HepG2 (cell line): Measurements from ENCODE around the gene PRR19. TPM values are rescaled to one million over a fixed set of nuclear protein-coding genes. Genes with fewer than 3 reads are reported as not detected.

Experiments
- AGO2 ChIP-seq: fragments of 200-400 bp; formaldehyde crosslinking; optimal IDR thresholded peaks from 2 replicates; pipeline ENCODE3; 2017; ENCODE audit warnings: mild to moderate bottlenecking, low read depth, low read length, moderate library complexity
- DNMT3B ChIP-seq: conservative IDR thresholded peaks from 2 replicates; pipeline ENCODE4 v1.6.1; 2016; ENCODE audit warnings: missing biosample characterization, control low read depth
- EZH2 ChIP-seq: conservative IDR thresholded peaks from 2 replicates; pipeline ENCODE4 v1.6.1; 2012; ENCODE audit warnings: mild to moderate bottlenecking, low read depth, low read length, moderate library complexity
- HNF4A ChIP-seq: sonication (generic); formaldehyde crosslinking; IDR thresholded peaks from 2 replicates; pipeline ENCODE4 v1.4.0; 2020; ENCODE audit warnings: missing genetic modification reagents
- KAT2B ChIP-seq: fragments of 150-350 bp; IDR thresholded peaks from 2 replicates; pipeline ENCODE4 v1.6.1; 2014; ENCODE audit warnings: low read depth, low read length, borderline replicate concordance
- MAFK ChIP-seq, 2 experiments: IDR thresholded peaks in 1 of 2; conservative IDR thresholded peaks in 1 of 2; 2 replicates each; pipeline ENCODE4 v1.6.1; 2011; ENCODE audit warnings: improper control_type of control experiment in 2 of 2, low read length in 2 of 2
- NCOR1 ChIP-seq: fragments of 200-600 bp; sonication (generic); IDR thresholded peaks from 2 replicates; pipeline ENCODE4 v1.7.0; 2017; ENCODE audit warnings: antibody characterized with exemption, low read length, borderline replicate concordance
- NFIC ChIP-seq: IDR thresholded peaks from 2 replicates; pipeline ENCODE4 v1.6.1; 2012; ENCODE audit warnings: mild to moderate bottlenecking, low read length, inconsistent platforms
- NR2C2 ChIP-seq: sonication (generic); formaldehyde crosslinking; IDR thresholded peaks from 2 replicates; pipeline ENCODE4 v1.4.0; 2020; ENCODE audit warnings: missing genetic modification reagents, mild to moderate bottlenecking, moderate library complexity, borderline replicate concordance
- NR2F1 ChIP-seq, 2 experiments: fragments of 450-650 bp in 1 of 2; formaldehyde crosslinking in 1 of 2; IDR thresholded peaks; 2 replicates each; pipeline versions ENCODE4 v1.5.0 to v1.6.1; 2016 to 2020; ENCODE audit warnings: mild to moderate bottlenecking in 1 of 2, missing compliant biosample characterization in 1 of 2, missing genetic modification reagents in 1 of 2, moderate library complexity in 1 of 2
- ONECUT2 ChIP-seq: sonication (generic); formaldehyde crosslinking; IDR thresholded peaks from 2 replicates; pipeline ENCODE4 v1.4.0; 2020; ENCODE audit warnings: missing genetic modification reagents
- RBAK ChIP-seq: sonication (generic); formaldehyde crosslinking; IDR thresholded peaks from 2 replicates; pipeline ENCODE4 v1.5.1; 2020; ENCODE audit warnings: mild to moderate bottlenecking, missing genetic modification reagents
- REXO4 ChIP-seq: sonication (generic); formaldehyde crosslinking; IDR thresholded peaks from 2 replicates; pipeline ENCODE4 v1.8.0; 2022; ENCODE audit warnings: missing genetic modification reagents, mild to moderate bottlenecking, borderline replicate concordance
- SP4 ChIP-seq: sonication (generic); formaldehyde crosslinking; IDR thresholded peaks from 2 replicates; pipeline ENCODE4 v1.8.1; 2023; ENCODE audit warnings: mild to moderate bottlenecking, missing genetic modification reagents
- TSC22D2 ChIP-seq: sonication (generic); formaldehyde crosslinking; IDR thresholded peaks from 2 replicates; pipeline ENCODE4 v1.5.1; 2020; ENCODE audit warnings: missing genetic modification reagents, mild to moderate bottlenecking, borderline replicate concordance
- ZC3H4 ChIP-seq: sonication (generic); formaldehyde crosslinking; IDR thresholded peaks from 2 replicates; pipeline ENCODE4 v1.4.0; 2020; ENCODE audit warnings: missing genetic modification reagents, borderline replicate concordance
- ZFP36 ChIP-seq: fragments of 150-350 bp; IDR thresholded peaks from 2 replicates; pipeline ENCODE4 v1.6.1; 2018; ENCODE audit warnings: borderline replicate concordance, low read length, low read depth; ENCODE audit not compliant: partially characterized antibody
- ZKSCAN8 ChIP-seq: IDR thresholded peaks from 2 replicates; pipeline ENCODE4 v1.6.1; 2016; ENCODE audit warnings: borderline replicate concordance, missing genetic modification reagents, missing compliant biosample characterization
- ZNF251 ChIP-seq: sonication (generic); formaldehyde crosslinking; IDR thresholded peaks from 2 replicates; pipeline ENCODE4 v1.9.0; 2021; ENCODE audit warnings: mild to moderate bottlenecking, missing genetic modification reagents
- ZNF33A ChIP-seq: sonication (generic); formaldehyde crosslinking; IDR thresholded peaks from 2 replicates; pipeline ENCODE4 v1.5.1; 2020; ENCODE audit warnings: missing genetic modification reagents, mild to moderate bottlenecking, moderate library complexity, borderline replicate concordance
- ZNF660 ChIP-seq: sonication (generic); formaldehyde crosslinking; IDR thresholded peaks from 2 replicates; pipeline ENCODE4 v1.5.1; 2020; ENCODE audit warnings: mild to moderate bottlenecking, low read depth, missing genetic modification reagents, borderline replicate concordance
- ZNF670 ChIP-seq: sonication (generic); formaldehyde crosslinking; IDR thresholded peaks from 2 replicates; pipeline ENCODE4 v1.8.0; 2022; ENCODE audit warnings: mild to moderate bottlenecking, missing genetic modification reagents, borderline replicate concordance
- polyA plus RNA-seq, 8 experiments: library from polyadenylated mRNA; depleted of rRNA in 3 of 8; stranded (reverse) in 7 of 8; unstranded in 1 of 8; fragments of >200 nt; fragmentation: Illumina TruSeq in 4 of 8; extraction: Trizol in 4 of 8; gene quantifications; 2 replicates each; pipeline versions ENCODE4 v1.2.1 to v1.2.3, GENCODE V29; 2011 to 2016; ENCODE audit warnings: low read depth in 4 of 8, missing spikeins in 1 of 8, mixed read lengths in 1 of 8; ENCODE audit not compliant: insufficient read depth in 1 of 8
- total RNA-seq, 5 experiments: library from RNA; depleted of rRNA; stranded (reverse); fragments of >200 nt; fragmentation: Illumina TruSeq; extraction: Trizol; gene quantifications; 2 replicates each; pipeline ENCODE4 v1.2.3, GENCODE V29; 2016; ENCODE audit warnings: low read depth in 1 of 5
- TF ChIP-seq, protein P1 (sequence below): sonication (generic); formaldehyde crosslinking; IDR thresholded peaks from 2 replicates; pipeline ENCODE4 v1.9.0; 2021; ENCODE audit warnings: missing genetic modification reagents, borderline replicate concordance
- TF ChIP-seq, protein P2 (sequence below): IDR thresholded peaks from 2 replicates; pipeline ENCODE4 v1.6.1; 2016
- TF ChIP-seq, protein P3 (sequence below): sonication (generic); formaldehyde crosslinking; IDR thresholded peaks from 2 replicates; pipeline ENCODE4 v1.4.0; 2020; ENCODE audit warnings: mild to moderate bottlenecking, missing genetic modification reagents

Gene PRR19
- total and polyA plus RNA-seq, 2 of the 13 experiments (the other 11 are each of a cell fraction or from before 2014, with no cell fraction given) = 0.21 to 0.33 TPM

DNA sequence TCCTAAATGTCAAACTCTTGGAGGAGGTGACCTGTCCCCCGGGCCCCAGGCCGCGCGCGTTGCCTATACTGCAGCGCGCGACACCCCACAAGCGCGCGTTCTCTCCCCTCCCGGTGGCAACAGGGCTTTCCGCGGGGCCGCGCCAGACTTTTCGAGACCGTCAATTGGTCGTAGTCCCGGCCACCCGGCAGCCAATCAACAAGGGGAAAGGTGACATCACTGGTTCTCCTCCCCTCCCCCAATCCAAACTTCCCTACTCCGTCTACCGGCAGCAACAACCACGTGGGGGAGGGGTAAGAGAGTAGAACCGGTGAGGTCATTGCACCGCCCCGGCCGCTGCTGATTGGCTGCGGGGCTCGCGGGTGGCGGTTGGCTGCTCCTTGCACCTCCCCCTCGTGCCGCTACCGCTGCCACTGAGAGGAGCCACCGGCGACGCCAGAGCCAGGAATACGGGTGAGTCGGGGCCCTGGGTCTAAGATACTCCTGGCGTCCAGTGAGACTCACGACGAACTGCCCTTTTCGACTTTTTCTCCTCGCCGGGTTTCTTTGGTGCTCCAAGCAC lies 33.7 kb upstream of the PRR19 start (continued):
- TF ChIP-seq NR2F1 (CRISPR knock-in tag; IDR thresholded peaks at IDR 0.05) = no peak
- TF ChIP-seq ZNF670 = no peak
- TF ChIP-seq SP4 (CRISPR knock-in tag) = no peak
- TF ChIP-seq ZNF33A (CRISPR knock-in tag) = no peak
- TF ChIP-seq REXO4 = no peak
- TF ChIP-seq, protein P1, sequence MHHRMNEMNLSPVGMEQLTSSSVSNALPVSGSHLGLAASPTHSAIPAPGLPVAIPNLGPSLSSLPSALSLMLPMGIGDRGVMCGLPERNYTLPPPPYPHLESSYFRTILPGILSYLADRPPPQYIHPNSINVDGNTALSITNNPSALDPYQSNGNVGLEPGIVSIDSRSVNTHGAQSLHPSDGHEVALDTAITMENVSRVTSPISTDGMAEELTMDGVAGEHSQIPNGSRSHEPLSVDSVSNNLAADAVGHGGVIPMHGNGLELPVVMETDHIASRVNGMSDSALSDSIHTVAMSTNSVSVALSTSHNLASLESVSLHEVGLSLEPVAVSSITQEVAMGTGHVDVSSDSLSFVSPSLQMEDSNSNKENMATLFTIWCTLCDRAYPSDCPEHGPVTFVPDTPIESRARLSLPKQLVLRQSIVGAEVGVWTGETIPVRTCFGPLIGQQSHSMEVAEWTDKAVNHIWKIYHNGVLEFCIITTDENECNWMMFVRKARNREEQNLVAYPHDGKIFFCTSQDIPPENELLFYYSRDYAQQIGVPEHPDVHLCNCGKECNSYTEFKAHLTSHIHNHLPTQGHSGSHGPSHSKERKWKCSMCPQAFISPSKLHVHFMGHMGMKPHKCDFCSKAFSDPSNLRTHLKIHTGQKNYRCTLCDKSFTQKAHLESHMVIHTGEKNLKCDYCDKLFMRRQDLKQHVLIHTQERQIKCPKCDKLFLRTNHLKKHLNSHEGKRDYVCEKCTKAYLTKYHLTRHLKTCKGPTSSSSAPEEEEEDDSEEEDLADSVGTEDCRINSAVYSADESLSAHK (CRISPR knock-in tag) = no peak
- no peak for TF ChIP-seq KAT2B
- no peak for TF ChIP-seq ZFP36
- no peak for TF ChIP-seq ZNF660 (CRISPR knock-in tag)
- no peak for TF ChIP-seq NFIC
- TF ChIP-seq ZKSCAN8 = no peak
- peak; percentile 28; the same call in 1 of the 2 replicates for TF ChIP-seq HNF4A (CRISPR knock-in tag)
- TF ChIP-seq RBAK (CRISPR knock-in tag) = no peak
- TF ChIP-seq MAFK (conservative IDR thresholded peaks at IDR 0.05 in 1 of 2, IDR thresholded peaks at IDR 0.05 in 1 of 2; ENCODE audit: low read length in 2 of 2) = no peak
- no peak for TF ChIP-seq DNMT3B (CRISPR knock-in tag)
- TF ChIP-seq, protein P2, sequence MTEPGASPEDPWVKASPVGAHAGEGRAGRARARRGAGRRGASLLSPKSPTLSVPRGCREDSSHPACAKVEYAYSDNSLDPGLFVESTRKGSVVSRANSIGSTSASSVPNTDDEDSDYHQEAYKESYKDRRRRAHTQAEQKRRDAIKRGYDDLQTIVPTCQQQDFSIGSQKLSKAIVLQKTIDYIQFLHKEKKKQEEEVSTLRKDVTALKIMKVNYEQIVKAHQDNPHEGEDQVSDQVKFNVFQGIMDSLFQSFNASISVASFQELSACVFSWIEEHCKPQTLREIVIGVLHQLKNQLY (CRISPR knock-in tag) = no peak
- no peak for TF ChIP-seq TSC22D2 (CRISPR knock-in tag)
- TF ChIP-seq, protein P3, sequence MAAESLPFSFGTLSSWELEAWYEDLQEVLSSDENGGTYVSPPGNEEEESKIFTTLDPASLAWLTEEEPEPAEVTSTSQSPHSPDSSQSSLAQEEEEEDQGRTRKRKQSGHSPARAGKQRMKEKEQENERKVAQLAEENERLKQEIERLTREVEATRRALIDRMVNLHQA (CRISPR knock-in tag) = no peak
- no peak for TF ChIP-seq ZC3H4
- no peak for TF ChIP-seq ONECUT2 (CRISPR knock-in tag)
- TF ChIP-seq AGO2 = no peak
- TF ChIP-seq ZNF251 (CRISPR knock-in tag) = no peak
- peak; percentile 36; the same call in 1 of the 2 replicates for TF ChIP-seq NCOR1
- TF ChIP-seq NR2C2 = no peak
- TF ChIP-seq EZH2 = no peak
